ENCODE measurements around the gene VAX1.

The VAX1 gene

GRCh38 chr10:117163954-117164548 is 26.0 kb upstream of the VAX1 start:
- no peak for DNase-seq

- DNase-seq, result no peak
These were observed 25.2 kb upstream of the VAX1 start for GRCh38 chr10:117163061-117163953.

- DNase-seq, result no peak
These were observed 24.3 kb upstream of the VAX1 start for GRCh38 chr10:117162093-117163060.

- DNase-seq, result no peak
These were observed 23.4 kb upstream of the VAX1 start for GRCh38 chr10:117161386-117162033.

GRCh38 chr10:117160567-117160966 is 22.5 kb upstream of the VAX1 start:
- DNase-seq, result no peak

- no peak for DNase-seq
These were observed 21.3 kb upstream of the VAX1 start for GRCh38 chr10:117159390-117159789.

- no peak for DNase-seq
These were observed 20.2 kb upstream of the VAX1 start for GRCh38 chr10:117158297-117158696.

GRCh38 chr10:117152668-117153067 is 14.6 kb upstream of the VAX1 start:
- DNase-seq, result no peak

GRCh38 chr10:117148284-117148683 is 10.2 kb upstream of the VAX1 start:
- no peak for DNase-seq

GRCh38 chr10:117145019-117145418 is 6.9 kb upstream of the VAX1 start:
- DNase-seq, result no peak

GRCh38 chr10:117143103-117143823 is 5.2 kb upstream of the VAX1 start:
- DNase-seq, result no peak

- DNase-seq, result no peak
These were observed 2.4 kb upstream of the VAX1 start for GRCh38 chr10:117140525-117140902.

GRCh38 chr10:117139581-117140524 is 1.8 kb upstream of the VAX1 start:
- DNase-seq, result no peak

- no peak for DNase-seq
These were observed 939 bp upstream of the VAX1 start for GRCh38 chr10:117138838-117139580.

GRCh38 chr10:117137031-117137910 is 799 bp downstream of the VAX1 start:
- DNase-seq, result peak; percentile 22

- DNase-seq, result no peak
These were observed 1.6 kb downstream of the VAX1 start for GRCh38 chr10:117136391-117136975.

- no peak for DNase-seq
These were observed 2.5 kb downstream of the VAX1 start for GRCh38 chr10:117135480-117136140.

- DNase-seq, result no peak
These were observed 3.1 kb downstream of the VAX1 start for GRCh38 chr10:117135026-117135372.

All from activated CD4-positive, alpha-beta T cell treated with anti-CD3 and anti-CD28 coated beads for 48 hours (primary cell).